ENCODE data around the gene TMPRSS2.

The TMPRSS2 gene

DNA sequence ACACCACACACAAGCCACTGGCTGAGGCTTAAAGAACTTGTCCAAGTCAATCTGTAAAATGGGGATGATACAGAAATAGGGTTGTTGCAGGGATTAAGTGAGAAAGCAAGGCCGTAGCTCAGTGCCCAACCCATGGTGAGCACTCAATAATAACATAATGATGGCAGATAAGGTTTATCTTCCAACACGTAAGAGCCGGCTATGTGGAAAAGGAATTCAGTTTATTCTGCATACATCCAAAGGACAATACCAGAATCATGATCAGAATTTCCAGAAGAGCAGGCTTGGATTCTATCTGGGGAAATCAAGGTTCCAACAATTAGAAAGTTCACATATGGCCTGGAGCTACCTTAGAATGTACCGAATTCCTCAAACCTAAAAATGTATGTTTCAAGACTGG is 4.6 kb downstream of the TMPRSS2 start:
- TF ChIP-seq, protein P1, sequence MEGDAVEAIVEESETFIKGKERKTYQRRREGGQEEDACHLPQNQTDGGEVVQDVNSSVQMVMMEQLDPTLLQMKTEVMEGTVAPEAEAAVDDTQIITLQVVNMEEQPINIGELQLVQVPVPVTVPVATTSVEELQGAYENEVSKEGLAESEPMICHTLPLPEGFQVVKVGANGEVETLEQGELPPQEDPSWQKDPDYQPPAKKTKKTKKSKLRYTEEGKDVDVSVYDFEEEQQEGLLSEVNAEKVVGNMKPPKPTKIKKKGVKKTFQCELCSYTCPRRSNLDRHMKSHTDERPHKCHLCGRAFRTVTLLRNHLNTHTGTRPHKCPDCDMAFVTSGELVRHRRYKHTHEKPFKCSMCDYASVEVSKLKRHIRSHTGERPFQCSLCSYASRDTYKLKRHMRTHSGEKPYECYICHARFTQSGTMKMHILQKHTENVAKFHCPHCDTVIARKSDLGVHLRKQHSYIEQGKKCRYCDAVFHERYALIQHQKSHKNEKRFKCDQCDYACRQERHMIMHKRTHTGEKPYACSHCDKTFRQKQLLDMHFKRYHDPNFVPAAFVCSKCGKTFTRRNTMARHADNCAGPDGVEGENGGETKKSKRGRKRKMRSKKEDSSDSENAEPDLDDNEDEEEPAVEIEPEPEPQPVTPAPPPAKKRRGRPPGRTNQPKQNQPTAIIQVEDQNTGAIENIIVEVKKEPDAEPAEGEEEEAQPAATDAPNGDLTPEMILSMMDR (IDR thresholded peaks at IDR 0.05; ENCODE audit: low read depth, low read length): no peak
- H3K4me3 ChIP-seq (ENCODE audit: low read depth, low read length): no peak overlapping the region

DNA sequence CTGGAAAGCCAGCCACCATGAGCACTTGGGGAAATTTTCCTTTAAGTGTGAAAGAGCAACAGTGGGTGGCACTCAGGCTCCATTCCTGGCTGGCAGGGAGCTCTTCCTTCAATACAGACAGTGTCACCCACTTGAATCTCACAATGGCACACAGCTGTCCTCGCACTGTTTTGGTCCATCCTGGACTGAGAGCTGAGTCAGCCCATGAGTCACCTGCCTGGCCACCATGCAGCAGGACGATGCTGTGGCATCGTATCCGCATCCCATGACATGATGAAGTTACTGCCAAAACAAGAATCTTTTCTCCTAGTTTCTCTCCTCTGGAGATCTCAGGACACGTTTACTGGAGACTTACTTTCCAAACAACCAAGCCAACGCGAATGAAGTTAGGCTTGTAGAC is 6.0 kb downstream of the TMPRSS2 start:
- no peak overlapping the region for H3K4me3 ChIP-seq (ENCODE audit: low read depth, low read length)
- TF ChIP-seq, protein P1 (IDR thresholded peaks at IDR 0.05; ENCODE audit: low read depth, low read length): no peak

DNA sequence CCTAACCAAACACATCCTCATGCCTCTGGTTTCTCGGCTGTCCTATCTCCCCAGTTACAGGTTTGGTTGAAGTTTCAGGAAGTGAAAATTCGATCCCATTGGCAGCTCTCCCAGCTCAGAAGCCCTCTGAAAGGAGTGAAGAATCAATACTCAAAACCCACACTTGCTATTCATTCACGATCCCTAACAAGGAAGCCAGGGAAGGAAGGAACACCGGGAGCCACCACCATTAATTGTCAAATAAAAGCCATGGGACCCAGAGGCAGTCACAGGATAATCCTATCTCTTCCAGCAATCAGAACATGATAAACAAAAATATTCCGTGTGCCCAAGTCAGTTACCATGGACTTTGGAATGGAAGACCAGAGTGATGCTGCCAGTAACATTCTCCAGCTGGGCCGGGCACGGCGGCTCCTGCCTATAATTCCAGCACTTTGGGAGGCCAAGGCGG is 7.0 kb downstream of the TMPRSS2 start:
- TF ChIP-seq, protein P1 (IDR thresholded peaks at IDR 0.05; ENCODE audit: low read depth, low read length): no peak
- no peak overlapping the region for H3K4me3 ChIP-seq (ENCODE audit: low read depth, low read length)

DNA sequence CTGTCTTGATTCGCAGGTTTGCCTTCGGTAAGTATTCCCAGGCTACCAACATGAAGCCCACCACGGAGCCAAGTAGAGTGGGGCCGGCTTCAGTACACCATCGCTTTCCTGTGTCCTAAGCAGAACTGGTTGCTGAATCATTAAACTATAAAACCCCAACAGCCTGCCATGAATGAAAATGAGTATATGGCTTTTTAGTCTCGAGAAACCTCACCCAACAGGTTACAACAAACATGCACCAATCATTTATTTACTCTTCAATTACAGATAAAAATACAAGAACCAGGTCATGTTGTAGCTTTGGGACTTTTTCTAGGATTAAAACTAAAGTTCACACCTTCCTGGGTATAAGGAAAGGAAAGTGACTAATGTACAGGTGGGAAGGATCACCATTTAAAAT is 7.6 kb downstream of the TMPRSS2 start:
- TF ChIP-seq, protein P1 (IDR thresholded peaks at IDR 0.05; ENCODE audit: low read depth, low read length): no peak

DNA sequence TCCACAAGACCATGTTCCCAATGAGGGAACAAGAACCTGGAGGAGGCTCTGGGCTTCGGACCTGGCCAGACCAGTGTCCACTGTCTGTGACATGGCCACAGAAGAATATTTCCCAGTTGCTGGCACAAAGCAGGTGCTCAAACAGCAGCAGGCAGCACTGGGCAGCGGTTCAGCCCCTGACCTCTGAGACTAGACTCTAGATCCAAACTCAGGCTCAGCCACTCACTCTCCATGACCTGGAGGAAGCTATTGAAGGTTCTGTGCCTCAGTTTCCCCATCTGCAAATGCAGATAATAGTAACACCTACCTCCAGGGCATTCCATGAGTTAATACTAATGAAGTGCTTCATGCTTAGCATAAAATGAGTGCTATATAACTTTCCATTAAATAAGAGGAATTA is 8.0 kb downstream of the TMPRSS2 start:
- TF ChIP-seq, protein P1 (IDR thresholded peaks at IDR 0.05; ENCODE audit: low read depth, low read length): no peak
- no peak overlapping the region for H3K4me3 ChIP-seq (ENCODE audit: low read depth, low read length)

More for the DNA sequence above, 7.6 kb downstream of the TMPRSS2 start:
- H3K4me3 ChIP-seq (ENCODE audit: low read depth, low read length): no peak overlapping the region

DNA sequence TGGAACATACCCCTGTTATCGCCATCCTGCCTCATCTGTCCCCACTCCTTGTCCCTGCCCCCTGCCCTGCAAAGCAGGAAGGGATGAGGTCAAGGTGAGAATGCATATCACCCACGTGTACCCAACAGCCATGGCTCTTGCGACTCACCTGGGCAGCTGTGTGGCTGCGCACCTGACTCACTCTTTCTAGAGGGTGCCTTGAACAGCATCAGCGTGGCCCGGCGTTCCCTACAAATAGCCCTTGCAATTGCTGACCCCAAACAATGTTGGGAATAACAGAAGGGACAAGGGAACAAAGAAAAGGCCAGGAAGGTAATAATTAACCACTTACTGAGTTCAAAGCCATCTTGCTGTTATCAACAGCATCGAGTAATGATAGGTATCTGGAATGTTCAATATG is 10.2 kb downstream of the TMPRSS2 start:
- TF ChIP-seq, protein P1 (IDR thresholded peaks at IDR 0.05; ENCODE audit: low read depth, low read length): no peak

DNA sequence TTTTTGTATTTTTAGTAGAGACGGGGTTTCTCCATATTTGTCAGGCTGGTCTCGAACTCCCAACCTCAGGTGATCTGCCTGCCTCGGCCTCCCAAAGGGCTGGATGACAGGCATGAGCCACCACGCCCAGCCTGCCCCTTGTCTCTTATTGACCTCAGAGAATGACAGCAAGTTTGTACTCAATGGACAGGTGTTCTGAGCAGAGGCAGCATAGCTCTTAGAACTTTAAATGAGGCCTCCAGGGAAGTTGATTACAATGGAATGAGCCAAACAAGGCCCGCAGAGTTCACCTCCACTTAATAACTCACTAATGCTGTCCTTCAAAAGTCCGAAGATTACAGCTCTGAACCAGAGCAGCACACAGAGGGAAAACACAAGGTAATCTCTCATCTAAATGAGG is 10.9 kb downstream of the TMPRSS2 start:
- TF ChIP-seq, protein P1 (IDR thresholded peaks at IDR 0.05; ENCODE audit: low read depth, low read length): no peak
- H3K4me3 ChIP-seq (ENCODE audit: low read depth, low read length): no peak overlapping the region

More for the DNA sequence above, 10.2 kb downstream of the TMPRSS2 start:
- no peak overlapping the region for H3K4me3 ChIP-seq (ENCODE audit: low read depth, low read length)

All from WI38 (cell line).